ENCODE measurements around the gene HRH1. TPM values are rescaled to one million over a fixed set of nuclear protein-coding genes. Genes with fewer than 3 reads are reported as not detected.

Gene HRH1
- total RNA-seq, 2 experiments from 2014 or later, result not detected

DNA sequence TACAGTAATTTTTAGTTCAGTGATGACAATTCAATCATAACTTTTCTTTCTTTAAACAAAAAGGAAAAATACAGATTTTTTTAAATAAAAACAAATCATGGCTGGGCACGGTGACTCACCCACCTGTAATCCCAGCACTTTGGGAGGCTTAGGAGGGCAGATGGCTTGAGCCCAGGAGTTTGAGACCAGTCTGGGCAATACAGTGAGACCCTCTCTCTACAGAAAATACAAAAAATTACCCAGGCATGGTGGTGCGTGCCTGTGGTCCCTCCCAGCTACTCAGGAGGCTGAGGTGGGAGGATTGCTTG is 92.3 kb downstream of the HRH1 start:
- DNase-seq, result no peak
- Histone ChIP-seq H3K4me1 (ENCODE audit: insufficient read depth, low read length) (peaks cover 8% of the 10 kb centered on the region), H3K4me3 (ENCODE audit: low read length) (no peak overlapping the region), H3K27me3 (ENCODE audit: control insufficient read depth in 1 of 2, insufficient read depth in 2 of 2, low read length in 2 of 2) (no peaks in the 10 kb centered on the region), H3K36me3 (ENCODE audit: insufficient read depth, low read length) (no peaks in the 10 kb centered on the region), H3K27ac (ENCODE audit: low read depth in 1 of 2, low read length in 2 of 2) (no peak overlapping the region), H3K9me3 (ENCODE audit: control insufficient read depth in 1 of 2, insufficient read depth in 1 of 2, low read length in 2 of 2) (no peaks in the 10 kb centered on the region)
- ATAC-seq (ENCODE audit: poor library complexity), result no peak
- Mint-ChIP-seq H3K4me1 (ENCODE audit: low read depth) (peaks cover 11% of the 10 kb centered on the region), H3K9me3 (no peaks in the 10 kb centered on the region), H3K36me3 (ENCODE audit: low read depth) (no peaks in the 10 kb centered on the region), H3K27ac (no peak overlapping the region), H3K27me3 (peaks cover 5% of the 10 kb centered on the region), H3K4me3 (no peak overlapping the region)
- TF ChIP-seq, protein P1, sequence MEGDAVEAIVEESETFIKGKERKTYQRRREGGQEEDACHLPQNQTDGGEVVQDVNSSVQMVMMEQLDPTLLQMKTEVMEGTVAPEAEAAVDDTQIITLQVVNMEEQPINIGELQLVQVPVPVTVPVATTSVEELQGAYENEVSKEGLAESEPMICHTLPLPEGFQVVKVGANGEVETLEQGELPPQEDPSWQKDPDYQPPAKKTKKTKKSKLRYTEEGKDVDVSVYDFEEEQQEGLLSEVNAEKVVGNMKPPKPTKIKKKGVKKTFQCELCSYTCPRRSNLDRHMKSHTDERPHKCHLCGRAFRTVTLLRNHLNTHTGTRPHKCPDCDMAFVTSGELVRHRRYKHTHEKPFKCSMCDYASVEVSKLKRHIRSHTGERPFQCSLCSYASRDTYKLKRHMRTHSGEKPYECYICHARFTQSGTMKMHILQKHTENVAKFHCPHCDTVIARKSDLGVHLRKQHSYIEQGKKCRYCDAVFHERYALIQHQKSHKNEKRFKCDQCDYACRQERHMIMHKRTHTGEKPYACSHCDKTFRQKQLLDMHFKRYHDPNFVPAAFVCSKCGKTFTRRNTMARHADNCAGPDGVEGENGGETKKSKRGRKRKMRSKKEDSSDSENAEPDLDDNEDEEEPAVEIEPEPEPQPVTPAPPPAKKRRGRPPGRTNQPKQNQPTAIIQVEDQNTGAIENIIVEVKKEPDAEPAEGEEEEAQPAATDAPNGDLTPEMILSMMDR (IDR thresholded peaks at IDR 0.05), result no peak
- CTCF ChIA-PET, result no interaction called here
- intact Hi-C loops (cut with DNase I, micrococcal nuclease), result no loop called here
- POLR2A ChIA-PET, result no interaction called here

DNA sequence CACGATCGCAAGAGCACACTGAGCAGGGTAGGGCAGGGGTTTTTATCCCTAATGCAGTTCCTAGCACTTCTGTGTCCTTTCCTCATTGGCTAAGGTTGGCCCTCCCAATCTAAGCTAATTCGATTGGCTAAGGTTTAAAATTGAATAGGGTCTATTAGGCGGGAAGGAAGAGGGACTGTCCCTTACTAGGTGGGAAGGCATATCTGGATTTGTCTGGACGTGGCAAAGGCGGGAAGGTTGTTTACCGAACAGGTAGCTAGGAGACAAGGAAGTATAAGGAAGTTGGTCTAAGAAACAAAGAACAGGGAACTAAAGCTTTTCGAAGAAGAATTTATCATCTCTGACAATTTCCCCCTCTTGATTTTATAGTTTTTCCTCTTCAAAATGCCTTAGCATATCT is 93.1 kb downstream of the HRH1 start:
- TF ChIP-seq, protein P1 (IDR thresholded peaks at IDR 0.05), result no peak
- Histone ChIP-seq H3K27me3 (ENCODE audit: control insufficient read depth in 1 of 2, insufficient read depth in 2 of 2, low read length in 2 of 2) (no peaks in the 10 kb centered on the region), H3K36me3 (ENCODE audit: insufficient read depth, low read length) (no peaks in the 10 kb centered on the region), H3K4me3 (ENCODE audit: low read length) (no peak overlapping the region), H3K4me1 (ENCODE audit: insufficient read depth, low read length) (peaks cover 10% of the 10 kb centered on the region), H3K27ac (ENCODE audit: low read depth in 1 of 2, low read length in 2 of 2) (no peak overlapping the region), H3K9me3 (ENCODE audit: control insufficient read depth in 1 of 2, insufficient read depth in 1 of 2, low read length in 2 of 2) (no peaks in the 10 kb centered on the region)
- Mint-ChIP-seq H3K4me3 (no peak overlapping the region), H3K27ac (no peak overlapping the region), H3K27me3 (peaks cover 5% of the 10 kb centered on the region), H3K36me3 (ENCODE audit: low read depth) (no peaks in the 10 kb centered on the region), H3K9me3 (no peaks in the 10 kb centered on the region), H3K4me1 (ENCODE audit: low read depth) (peaks cover 14% of the 10 kb centered on the region)
- ChIA-PET POLR2A (no interaction called here), CTCF (no interaction called here)
- ATAC-seq (ENCODE audit: poor library complexity) (no peak), DNase-seq (no peak)
- intact Hi-C loops (cut with DNase I, micrococcal nuclease), result no loop called here

DNA sequence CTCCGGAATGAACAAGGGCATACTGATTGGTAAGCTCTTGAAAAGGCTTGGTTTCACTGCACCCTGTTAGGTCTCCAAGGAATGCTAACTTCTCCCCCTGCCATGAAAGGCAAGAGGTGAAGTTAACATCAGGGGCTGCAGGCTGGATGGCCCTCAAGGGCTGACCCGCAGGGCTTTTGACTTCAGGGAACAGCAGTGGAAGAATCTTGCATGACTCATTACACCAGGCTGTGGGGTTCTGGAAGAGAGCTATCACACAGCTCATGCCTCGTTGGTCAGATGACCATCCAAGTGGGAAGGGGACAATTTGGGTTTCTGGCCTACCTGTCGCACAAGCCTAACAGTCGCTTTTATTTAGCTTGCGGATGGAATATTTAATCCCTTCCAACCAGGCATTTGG is 94.3 kb downstream of the HRH1 start:
- peaks cover 14% of the 10 kb centered on the region for H3K4me1 Mint-ChIP-seq (ENCODE audit: low read depth)
- H3K36me3 ChIP-seq (ENCODE audit: insufficient read depth, low read length), result no peaks in the 10 kb centered on the region
- DNase-seq (no peak), ATAC-seq (ENCODE audit: poor library complexity) (no peak)
- no peak overlapping the region for H3K27ac Mint-ChIP-seq
- H3K36me3 Mint-ChIP-seq (ENCODE audit: low read depth), result no peaks in the 10 kb centered on the region
- no peaks in the 10 kb centered on the region for H3K9me3 Mint-ChIP-seq
- ChIA-PET POLR2A (no interaction called here), CTCF (interaction anchor here (0.9 kb wide), 1 partner anchor 12 kb away, joined by 3 read pairs; no protein-coding TSS in a partner anchor)
- peaks cover 10% of the 10 kb centered on the region for H3K4me1 ChIP-seq (ENCODE audit: insufficient read depth, low read length)
- no peak overlapping the region for H3K4me3 ChIP-seq (ENCODE audit: low read length)
- no peak overlapping the region for H3K4me3 Mint-ChIP-seq
- no peak overlapping the region for H3K27ac ChIP-seq (ENCODE audit: low read depth in 1 of 2, low read length in 2 of 2)
- TF ChIP-seq, protein P1 (IDR thresholded peaks at IDR 0.05), result no peak
- intact Hi-C loops (cut with DNase I, micrococcal nuclease), result no loop called here
- no peaks in the 10 kb centered on the region for H3K9me3 ChIP-seq (ENCODE audit: control insufficient read depth in 1 of 2, insufficient read depth in 1 of 2, low read length in 2 of 2)
- peaks cover 2% of the 10 kb centered on the region for H3K27me3 Mint-ChIP-seq
- H3K27me3 ChIP-seq (ENCODE audit: control insufficient read depth in 1 of 2, insufficient read depth in 2 of 2, low read length in 2 of 2), result no peaks in the 10 kb centered on the region

Measured in CD4-positive, alpha-beta T cell (primary cell).